ENCODE data around the gene HDAC4.

HDAC4 gene

GRCh38 chr2:239407112-239407511 lies 6.3 kb upstream of the HDAC4 start:
- Histone ChIP-seq H3K9me3 (ENCODE audit: control insufficient read depth in 2 of 2, low read length in 2 of 2) (no peaks in the 10 kb centered on the region), H3K9ac (ENCODE audit: low read depth in 1 of 2, low read length in 2 of 2) (no peak overlapping the region), H3K4me3 (ENCODE audit: low read length in 2 of 2) (no peak overlapping the region), H3K27me3 (ENCODE audit: control insufficient read depth in 2 of 2, insufficient read depth in 2 of 2, low read length in 2 of 2) (no peaks in the 10 kb centered on the region), H3K4me1 (ENCODE audit: control insufficient read depth in 2 of 2, insufficient read depth in 2 of 2, low read length in 2 of 2) (peaks cover 2 to 3% of the 10 kb centered on the region in 2 donors), H3K36me3 (ENCODE audit: control insufficient read depth in 2 of 2, insufficient read depth in 2 of 2, low read length in 2 of 2) (no peaks in the 10 kb centered on the region), H3K27ac (ENCODE audit: low read depth in 2 of 2, low read length in 2 of 2) (no peak overlapping the region)

GRCh38 chr2:239406316-239406995 lies 5.6 kb upstream of the HDAC4 start:
- H3K27ac ChIP-seq (ENCODE audit: low read depth in 2 of 2, low read length in 2 of 2), result no peak overlapping the region
- H3K36me3 ChIP-seq (ENCODE audit: control insufficient read depth in 2 of 2, insufficient read depth in 2 of 2, low read length in 2 of 2), result no peaks in the 10 kb centered on the region
- H3K27me3 ChIP-seq (ENCODE audit: control insufficient read depth in 2 of 2, insufficient read depth in 2 of 2, low read length in 2 of 2), result no peaks in the 10 kb centered on the region
- peaks cover 5 to 7% of the 10 kb centered on the region in 2 donors for H3K4me1 ChIP-seq (ENCODE audit: control insufficient read depth in 2 of 2, insufficient read depth in 2 of 2, low read length in 2 of 2)
- no peak overlapping the region for H3K9ac ChIP-seq (ENCODE audit: low read depth in 1 of 2, low read length in 2 of 2)
- H3K9me3 ChIP-seq (ENCODE audit: control insufficient read depth in 2 of 2, low read length in 2 of 2), result no peaks in the 10 kb centered on the region
- no peak overlapping the region for H3K4me3 ChIP-seq (ENCODE audit: low read length in 2 of 2)

- no peak overlapping the region for H3K9ac ChIP-seq (ENCODE audit: low read depth in 1 of 2, low read length in 2 of 2)
- no peaks in the 10 kb centered on the region for H3K9me3 ChIP-seq (ENCODE audit: control insufficient read depth in 2 of 2, low read length in 2 of 2)
- peaks cover 5 to 7% of the 10 kb centered on the region in 2 donors for H3K4me1 ChIP-seq (ENCODE audit: control insufficient read depth in 2 of 2, insufficient read depth in 2 of 2, low read length in 2 of 2)
- no peaks in the 10 kb centered on the region for H3K27me3 ChIP-seq (ENCODE audit: control insufficient read depth in 2 of 2, insufficient read depth in 2 of 2, low read length in 2 of 2)
- H3K27ac ChIP-seq (ENCODE audit: low read depth in 2 of 2, low read length in 2 of 2), result no peak overlapping the region
- no peaks in the 10 kb centered on the region for H3K36me3 ChIP-seq (ENCODE audit: control insufficient read depth in 2 of 2, insufficient read depth in 2 of 2, low read length in 2 of 2)
- no peak overlapping the region for H3K4me3 ChIP-seq (ENCODE audit: low read length in 2 of 2)
Observed at GRCh38 chr2:239405071-239405470, 4.3 kb upstream of the HDAC4 start.

GRCh38 chr2:239402666-239403065 lies 1.8 kb upstream of the HDAC4 start:
- Histone ChIP-seq H3K4me1 (ENCODE audit: control insufficient read depth in 2 of 2, insufficient read depth in 2 of 2, low read length in 2 of 2) (peaks cover 8 to 15% of the 10 kb centered on the region in 2 donors), H3K9ac (ENCODE audit: low read depth in 1 of 2, low read length in 2 of 2) (no peak overlapping the region), H3K9me3 (ENCODE audit: control insufficient read depth in 2 of 2, low read length in 2 of 2) (no peaks in the 10 kb centered on the region), H3K4me3 (ENCODE audit: low read length in 2 of 2) (peak overlapping the region; percentile 84 to 92), H3K36me3 (ENCODE audit: control insufficient read depth in 2 of 2, insufficient read depth in 2 of 2, low read length in 2 of 2) (no peaks in the 10 kb centered on the region), H3K27ac (ENCODE audit: low read depth in 2 of 2, low read length in 2 of 2) (no peak overlapping the region), H3K27me3 (ENCODE audit: control insufficient read depth in 2 of 2, insufficient read depth in 2 of 2, low read length in 2 of 2) (no peaks in the 10 kb centered on the region)

- Histone ChIP-seq H3K4me3 (ENCODE audit: low read length in 2 of 2) (peak overlapping the region; percentile 84 to 92), H3K36me3 (ENCODE audit: control insufficient read depth in 2 of 2, insufficient read depth in 2 of 2, low read length in 2 of 2) (no peaks in the 10 kb centered on the region), H3K9me3 (ENCODE audit: control insufficient read depth in 2 of 2, low read length in 2 of 2) (no peaks in the 10 kb centered on the region), H3K27me3 (ENCODE audit: control insufficient read depth in 2 of 2, insufficient read depth in 2 of 2, low read length in 2 of 2) (no peaks in the 10 kb centered on the region), H3K4me1 (ENCODE audit: control insufficient read depth in 2 of 2, insufficient read depth in 2 of 2, low read length in 2 of 2) (peaks cover 8 to 15% of the 10 kb centered on the region in 2 donors), H3K9ac (ENCODE audit: low read depth in 1 of 2, low read length in 2 of 2) (peak overlapping the region; percentile 93 to 100), H3K27ac (ENCODE audit: low read depth in 2 of 2, low read length in 2 of 2) (peak overlapping the region; percentile 98 to 100)
Observed at GRCh38 chr2:239401881-239402233, 1.0 kb upstream of the HDAC4 start.

GRCh38 chr2:239401067-239401880 lies 454 bp upstream of the HDAC4 start:
- H3K27ac ChIP-seq (ENCODE audit: low read depth in 2 of 2, low read length in 2 of 2), result peak overlapping the region; percentile 98 to 100
- H3K27me3 ChIP-seq (ENCODE audit: control insufficient read depth in 2 of 2, insufficient read depth in 2 of 2, low read length in 2 of 2), result no peaks in the 10 kb centered on the region
- H3K4me1 ChIP-seq (ENCODE audit: control insufficient read depth in 2 of 2, insufficient read depth in 2 of 2, low read length in 2 of 2), result peaks cover 8 to 15% of the 10 kb centered on the region in 2 donors
- H3K4me3 ChIP-seq (ENCODE audit: low read length in 2 of 2), result peak overlapping the region; percentile 84 to 92
- H3K9me3 ChIP-seq (ENCODE audit: control insufficient read depth in 2 of 2, low read length in 2 of 2), result no peaks in the 10 kb centered on the region
- H3K9ac ChIP-seq (ENCODE audit: low read depth in 1 of 2, low read length in 2 of 2), result peak overlapping the region; percentile 93 to 100
- no peaks in the 10 kb centered on the region for H3K36me3 ChIP-seq (ENCODE audit: control insufficient read depth in 2 of 2, insufficient read depth in 2 of 2, low read length in 2 of 2)

GRCh38 chr2:239399921-239400595 lies 762 bp downstream of the HDAC4 start:
- Histone ChIP-seq H3K27ac (ENCODE audit: low read depth in 2 of 2, low read length in 2 of 2) (peak overlapping the region in 1 of 2 donors; percentile 45), H3K9ac (ENCODE audit: low read depth in 1 of 2, low read length in 2 of 2) (peak overlapping the region; percentile 38 to 58), H3K36me3 (ENCODE audit: control insufficient read depth in 2 of 2, insufficient read depth in 2 of 2, low read length in 2 of 2) (no peaks in the 10 kb centered on the region), H3K4me1 (ENCODE audit: control insufficient read depth in 2 of 2, insufficient read depth in 2 of 2, low read length in 2 of 2) (peaks cover 8 to 15% of the 10 kb centered on the region in 2 donors), H3K27me3 (ENCODE audit: control insufficient read depth in 2 of 2, insufficient read depth in 2 of 2, low read length in 2 of 2) (no peaks in the 10 kb centered on the region), H3K4me3 (ENCODE audit: low read length in 2 of 2) (peak overlapping the region; percentile 65 to 76), H3K9me3 (ENCODE audit: control insufficient read depth in 2 of 2, low read length in 2 of 2) (no peaks in the 10 kb centered on the region)

- no peaks in the 10 kb centered on the region for H3K36me3 ChIP-seq (ENCODE audit: control insufficient read depth in 2 of 2, insufficient read depth in 2 of 2, low read length in 2 of 2)
- H3K9me3 ChIP-seq (ENCODE audit: control insufficient read depth in 2 of 2, low read length in 2 of 2), result no peaks in the 10 kb centered on the region
- peaks cover 8 to 15% of the 10 kb centered on the region in 2 donors for H3K4me1 ChIP-seq (ENCODE audit: control insufficient read depth in 2 of 2, insufficient read depth in 2 of 2, low read length in 2 of 2)
- peak overlapping the region; percentile 65 to 76 for H3K4me3 ChIP-seq (ENCODE audit: low read length in 2 of 2)
- no peaks in the 10 kb centered on the region for H3K27me3 ChIP-seq (ENCODE audit: control insufficient read depth in 2 of 2, insufficient read depth in 2 of 2, low read length in 2 of 2)
- peak overlapping the region; percentile 38 to 58 for H3K9ac ChIP-seq (ENCODE audit: low read depth in 1 of 2, low read length in 2 of 2)
- peak overlapping the region; percentile 32 to 45 for H3K27ac ChIP-seq (ENCODE audit: low read depth in 2 of 2, low read length in 2 of 2)
Observed at GRCh38 chr2:239399433-239399920, 1.3 kb downstream of the HDAC4 start.

GRCh38 chr2:239398521-239398921 lies 2.3 kb downstream of the HDAC4 start:
- Histone ChIP-seq H3K9ac (ENCODE audit: low read depth in 1 of 2, low read length in 2 of 2) (no peak overlapping the region), H3K36me3 (ENCODE audit: control insufficient read depth in 2 of 2, insufficient read depth in 2 of 2, low read length in 2 of 2) (no peaks in the 10 kb centered on the region), H3K27ac (ENCODE audit: low read depth in 2 of 2, low read length in 2 of 2) (no peak overlapping the region), H3K9me3 (ENCODE audit: control insufficient read depth in 2 of 2, low read length in 2 of 2) (no peaks in the 10 kb centered on the region), H3K4me3 (ENCODE audit: low read length in 2 of 2) (no peak overlapping the region), H3K4me1 (ENCODE audit: control insufficient read depth in 2 of 2, insufficient read depth in 2 of 2, low read length in 2 of 2) (peaks cover 10 to 15% of the 10 kb centered on the region in 2 donors), H3K27me3 (ENCODE audit: control insufficient read depth in 2 of 2, insufficient read depth in 2 of 2, low read length in 2 of 2) (no peaks in the 10 kb centered on the region)
